Iris pigment epithelial cell (primary cell): ENCODE data around the gene ANKRD49.
"Not testable (repeated sequence)": the region's sequence is repeated elsewhere in the genome, so short reads cannot be mapped to it uniquely, and the experiment has no call there.

Experiments used
- DNase-seq: peaks from one replicate; pipeline ENCODE4 v3.0.0-alpha.2; 2011; ENCODE audit warnings: low read depth

ANKRD49 gene, protein sequence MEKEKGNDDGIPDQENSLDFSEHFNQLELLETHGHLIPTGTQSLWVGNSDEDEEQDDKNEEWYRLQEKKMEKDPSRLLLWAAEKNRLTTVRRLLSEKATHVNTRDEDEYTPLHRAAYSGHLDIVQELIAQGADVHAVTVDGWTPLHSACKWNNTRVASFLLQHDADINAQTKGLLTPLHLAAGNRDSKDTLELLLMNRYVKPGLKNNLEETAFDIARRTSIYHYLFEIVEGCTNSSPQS

GRCh38 chr11:94493281-94494125, at the start of gene ANKRD49, which contains the start of gene MRE11:
TSS of gene ANKRD49 (plus strand) at chr11:94493984. CDS start at chr11:94496694, 2,710 bp downstream.
TSS of gene MRE11 (minus strand) at chr11:94493844. CDS start at chr11:94492801, 1,043 bp downstream.
- DNase-seq, result peak; percentile 99

DNA sequence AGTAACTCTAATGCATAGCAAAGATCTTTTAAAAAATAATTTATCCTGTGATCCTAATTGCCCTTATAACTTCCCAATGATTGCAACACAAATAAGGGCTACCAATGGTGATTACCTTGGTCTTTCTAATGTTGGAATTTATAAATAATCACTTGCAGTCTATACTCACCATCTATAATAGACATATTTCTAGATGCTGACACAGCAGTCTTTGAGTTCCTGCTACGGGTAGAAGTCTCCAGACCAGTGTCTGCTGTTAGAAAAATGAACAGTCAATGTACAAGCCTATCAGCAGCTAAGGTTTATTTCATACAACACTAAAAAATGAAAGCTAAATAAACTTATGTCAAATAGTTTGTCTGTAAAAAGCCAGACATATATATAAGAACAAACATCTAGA, 48.1 kb upstream of the ANKRD49 start:
- DNase-seq, result no peak

GRCh38 chr11:94447149-94447548, 46.6 kb upstream of the ANKRD49 start:
- DNase-seq, result no peak

GRCh38 chr11:94449029-94449428, 44.8 kb upstream of the ANKRD49 start:
- no peak for DNase-seq

DNA sequence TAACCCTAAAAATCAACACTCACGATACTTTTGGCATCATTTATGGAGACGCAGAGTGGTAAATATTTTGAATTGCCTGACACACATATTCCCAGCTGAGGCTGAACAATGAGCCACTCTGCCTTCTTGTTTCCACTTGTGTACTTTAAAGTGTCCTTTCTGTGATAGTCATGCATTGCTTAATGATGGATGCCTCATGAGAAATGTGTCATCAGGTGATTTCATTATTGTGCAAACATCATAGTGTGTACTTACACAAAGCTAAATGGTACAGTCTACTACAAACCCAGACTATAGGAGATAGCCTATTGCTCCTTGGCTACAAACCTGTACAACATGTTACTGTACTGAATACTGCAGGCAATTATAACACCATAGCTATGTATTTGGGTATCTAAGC, 44.3 kb upstream of the ANKRD49 start:
- DNase-seq, result peak; percentile 92

DNA sequence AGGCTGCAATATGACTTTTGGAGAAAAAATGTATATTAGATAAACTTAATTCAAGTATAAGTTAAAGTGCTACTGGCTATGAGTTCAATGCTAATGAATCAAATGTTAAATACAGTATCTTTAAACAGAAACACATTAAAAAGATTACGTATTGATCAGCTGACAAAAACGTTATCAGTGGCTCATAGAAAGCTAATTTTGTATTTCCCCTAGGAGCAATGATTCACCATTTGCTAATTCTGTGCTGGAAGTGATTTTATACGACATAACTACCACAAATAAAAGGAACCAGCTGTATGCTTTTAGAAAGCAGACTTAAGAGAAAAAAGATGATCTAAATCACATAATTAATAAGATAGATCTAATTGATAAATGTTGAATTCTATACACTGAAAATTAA, 43.7 kb upstream of the ANKRD49 start:
- DNase-seq, result no peak

- DNase-seq, result no peak
Observed at GRCh38 chr11:94452988-94453387, 40.8 kb upstream of the ANKRD49 start.

DNA sequence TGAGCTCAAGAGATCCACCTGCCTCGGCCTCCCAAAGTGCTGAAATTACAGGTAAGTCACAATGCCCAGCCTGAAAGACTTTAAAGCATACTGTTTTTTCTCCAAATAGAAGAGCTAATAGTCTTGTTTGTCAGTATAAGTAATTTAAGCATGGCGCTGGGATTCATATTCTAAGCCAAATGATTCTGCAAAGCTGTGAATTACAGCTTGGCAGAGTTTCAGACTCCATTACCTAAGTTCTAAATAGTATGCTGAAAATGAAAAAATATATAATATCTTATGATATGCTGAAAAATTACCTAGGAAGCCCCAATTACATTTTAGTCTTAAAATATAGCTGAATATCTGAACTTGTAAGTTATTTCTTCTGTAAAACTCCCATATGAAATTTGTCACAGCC, 39.5 kb upstream of the ANKRD49 start:
- DNase-seq, result no peak

DNA sequence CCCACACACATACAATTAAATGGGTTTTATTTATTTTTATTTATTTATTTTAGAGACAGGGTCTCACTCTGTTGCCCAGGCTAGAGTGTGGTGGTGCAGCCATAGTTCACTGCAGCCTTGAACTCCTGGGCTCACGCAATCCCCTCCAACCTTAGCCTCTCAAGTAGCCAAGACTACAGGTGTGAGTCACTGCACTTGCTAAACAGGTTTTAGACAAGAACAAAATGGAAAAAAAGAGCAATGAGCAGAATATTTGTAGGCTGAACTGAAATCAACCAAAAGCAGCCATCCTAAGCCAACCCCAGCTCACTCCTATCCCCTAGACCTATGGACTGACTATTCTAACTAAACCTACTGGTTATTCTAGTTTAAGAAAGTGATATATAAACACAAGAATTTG, 37.9 kb upstream of the ANKRD49 start:
- DNase-seq, result no peak

DNA sequence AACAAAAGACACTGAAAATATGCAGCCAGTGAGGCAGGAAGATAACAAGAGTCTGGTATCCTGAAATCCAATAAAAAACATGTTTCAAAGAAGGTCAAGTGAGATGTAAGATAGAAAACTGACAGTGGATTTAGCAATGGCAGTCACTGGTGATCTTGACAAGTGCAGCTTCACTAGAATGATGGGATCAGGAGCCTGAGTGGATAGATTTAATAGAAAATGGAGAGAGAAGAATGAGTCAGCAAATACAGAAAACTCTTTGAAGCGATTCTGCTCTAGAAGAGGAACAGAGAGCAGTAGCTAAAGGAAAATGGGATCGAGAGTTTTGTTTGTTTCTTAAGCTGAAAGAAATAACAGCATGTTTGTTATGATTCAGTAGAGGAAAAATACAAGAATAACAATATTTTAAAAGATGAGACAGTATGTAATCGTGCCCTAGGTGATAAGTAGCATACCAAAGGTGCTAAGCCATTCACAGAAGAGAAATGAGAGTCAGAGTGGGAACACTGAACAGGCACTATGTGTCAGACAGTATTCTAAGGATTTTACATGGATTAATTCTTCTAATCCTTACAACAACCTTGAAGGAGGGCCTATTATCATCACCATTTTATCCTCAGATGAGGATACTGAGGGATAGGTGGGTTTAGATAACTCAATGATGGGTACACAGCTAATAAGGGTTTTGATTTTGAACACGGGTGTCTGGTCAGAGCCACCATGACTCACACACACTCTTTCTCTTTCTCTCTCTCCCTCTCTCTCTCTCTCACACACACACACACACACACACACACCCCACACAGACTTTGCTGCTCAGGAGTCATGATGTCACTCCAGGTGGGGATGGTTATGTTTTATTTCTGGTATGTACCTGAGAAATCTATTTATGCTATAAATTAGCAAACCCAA, 36.4 kb upstream of the ANKRD49 start:
- DNase-seq, result peak; percentile 29

DNA sequence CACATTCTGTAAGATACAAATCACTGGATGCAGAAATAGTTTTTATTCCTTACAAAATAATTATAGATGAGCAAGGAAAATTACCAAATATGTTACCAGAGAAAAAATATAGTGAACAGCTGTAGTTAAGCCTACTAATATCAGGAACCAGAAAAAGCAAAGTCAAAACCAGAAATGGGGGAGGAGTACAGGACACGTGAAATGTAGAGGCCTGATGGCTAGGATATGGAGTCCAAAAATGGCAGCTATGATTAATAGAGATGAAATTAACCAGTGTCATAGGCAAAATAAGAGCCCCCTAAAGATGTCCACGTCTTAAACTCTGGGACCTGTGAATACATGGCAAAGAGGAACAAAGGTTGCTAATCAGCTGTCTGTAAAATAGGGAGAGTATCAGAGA, 34.2 kb upstream of the ANKRD49 start:
- no peak for DNase-seq

GRCh38 chr11:94469416-94469815, 24.4 kb upstream of the ANKRD49 start:
- no peak for DNase-seq

GRCh38 chr11:94472916-94473799, 20.6 kb upstream of the ANKRD49 start:
- peak; percentile 58 for DNase-seq

DNA sequence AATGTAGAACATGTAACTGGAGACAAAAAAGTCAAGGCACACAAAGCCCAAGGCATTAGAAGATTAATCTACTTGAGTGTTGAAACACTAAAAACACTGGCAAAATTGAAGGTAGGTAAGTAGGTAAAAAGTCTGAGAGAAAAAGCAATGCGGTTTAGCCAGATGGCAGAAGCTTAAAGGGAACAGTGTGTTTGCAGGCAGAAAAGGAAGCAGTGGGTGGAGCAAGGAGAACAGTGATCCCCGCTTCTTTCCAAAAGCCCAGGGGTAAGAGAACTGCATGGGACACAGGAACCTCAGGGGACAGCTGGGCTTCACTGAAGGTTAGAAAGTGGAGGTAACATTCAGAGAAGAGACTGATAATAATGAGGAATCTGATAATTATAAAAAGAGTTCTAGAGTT, 16.2 kb upstream of the ANKRD49 start:
- no peak for DNase-seq

GRCh38 chr11:94481342-94481741, 12.4 kb upstream of the ANKRD49 start:
- DNase-seq, result no peak

- no peak for DNase-seq
Observed at GRCh38 chr11:94486068-94486467, 7.7 kb upstream of the ANKRD49 start.

- no peak for DNase-seq
Observed at GRCh38 chr11:94494126-94494680, 419 bp downstream of the ANKRD49 start.

DNA sequence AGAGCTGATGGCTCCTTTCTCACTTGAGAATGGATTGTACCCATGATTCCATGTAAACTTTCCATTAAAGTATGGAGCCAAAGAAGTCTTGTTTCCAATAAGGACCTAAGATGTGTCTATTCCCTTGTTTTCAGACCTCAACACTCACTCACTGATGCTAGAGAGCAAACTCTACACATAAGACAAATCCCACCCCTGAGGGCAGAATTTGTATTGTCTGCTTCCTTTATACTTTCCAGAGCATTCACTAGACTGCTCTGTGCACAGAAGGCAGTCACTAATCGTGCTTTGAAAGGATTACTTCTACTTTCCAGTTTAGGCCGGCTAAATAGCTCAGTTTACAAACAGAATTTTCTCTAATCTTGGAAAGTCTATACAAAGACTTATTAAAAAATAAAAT, 6.4 kb downstream of the ANKRD49 start:
- DNase-seq, result no peak

- DNase-seq, result no peak
Observed at GRCh38 chr11:94501522-94501921, 7.7 kb downstream of the ANKRD49 start.

DNA sequence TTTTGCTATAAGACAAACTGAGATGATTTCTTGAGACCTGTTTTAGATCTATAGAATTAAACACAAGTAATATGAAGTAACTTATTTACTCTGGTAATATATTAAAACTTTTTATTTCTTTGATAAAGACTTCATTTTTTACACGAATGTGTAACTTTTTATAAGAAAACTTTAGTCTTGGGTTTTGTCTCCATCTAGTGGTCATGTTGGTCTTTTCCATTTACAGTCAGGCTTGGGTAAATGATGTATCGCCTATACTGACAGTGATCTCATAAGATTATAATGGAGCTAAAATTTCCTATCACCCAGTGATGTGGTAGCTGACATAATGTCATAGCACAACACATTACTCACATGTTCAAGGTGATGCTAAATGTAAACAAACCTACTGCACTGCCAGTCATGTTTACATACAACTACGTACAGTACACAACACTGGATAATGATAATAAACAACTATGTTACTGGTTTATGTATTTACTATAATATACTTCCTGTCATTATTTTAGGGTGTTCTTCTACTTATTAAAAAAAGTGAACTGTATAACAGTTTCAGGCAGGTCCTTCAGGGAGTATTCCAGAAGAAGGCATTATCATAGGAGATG, 11.0 kb downstream of the ANKRD49 start:
- peak; percentile 72 for DNase-seq

DNA sequence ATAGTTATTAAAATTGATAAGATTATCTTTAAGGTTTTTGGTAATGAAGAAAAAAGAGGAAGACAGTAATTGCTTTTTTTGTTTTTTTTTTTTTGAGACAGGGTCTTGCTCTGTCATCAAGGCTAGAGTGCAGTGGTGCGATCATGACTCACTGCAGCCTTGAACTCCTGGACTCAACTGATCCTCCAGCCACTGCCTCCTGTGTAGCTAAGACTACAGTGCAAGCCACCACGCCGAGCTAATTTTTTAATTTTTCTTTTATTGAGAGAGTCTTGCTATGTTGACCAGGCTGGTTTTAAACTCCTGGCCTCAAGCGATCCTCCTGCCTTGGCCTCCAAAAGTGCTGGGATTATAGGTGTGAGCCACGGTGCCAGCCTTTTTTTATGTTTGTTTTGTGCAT, 12.7 kb downstream of the ANKRD49 start:
- not testable (repeated sequence) for DNase-seq
